ENCODE results near the gene KLHL15. TPM values are rescaled to one million over a fixed set of nuclear protein-coding genes. Genes with fewer than 3 reads are reported as not detected.

The KLHL15 gene
- total RNA-seq, 4 donors from 2014 or later: 12.4 to 19.4 (median 13.7) TPM

- intact Hi-C loops (cut with DNase I): no loop called here
- TF ChIP-seq CTCF (IDR thresholded peaks at IDR 0.05): no peak
- TF ChIP-seq POLR2A (IDR thresholded peaks at IDR 0.05): no peak
- H3K27me3 ChIP-seq: no peaks in the 10 kb centered on the region
- 93% methylated on average over 5 of the region's 5 CpGs for WGBS, 2 donors
- no peak overlapping the region for H3K4me3 ChIP-seq (replicated peaks in 1 of 3)
- no peaks in the 10 kb centered on the region for H3K9me3 ChIP-seq
- DNase-seq: no peak
- H3K36me3 ChIP-seq: no peaks in the 10 kb centered on the region
- no peaks in the 10 kb centered on the region for H3K4me1 ChIP-seq
- H3K27ac ChIP-seq: no peak overlapping the region
Observed at GRCh38 chrX:24030597-24030996, 3.6 kb upstream of the KLHL15 start.

- intact Hi-C loops (cut with DNase I): no loop called here
- WGBS, 2 donors: 96 to 98% methylated on average over 6 of the region's 6 CpGs
Observed at GRCh38 chrX:24027985-24028384, 999 bp upstream of the KLHL15 start.

GRCh38 chrX:24026432-24026831 lies 554 bp downstream of the KLHL15 start:
- H3K27me3 ChIP-seq: no peaks in the 10 kb centered on the region
- peak overlapping the region in 2 of 3 donors; percentile 42 to 55 for H3K4me3 ChIP-seq (replicated peaks in 1 of 3)
- intact Hi-C loops (cut with DNase I): no loop called here
- peak in 1 of 2 donors; percentile 7 for DNase-seq
- WGBS, 2 donors: 9 to 14% methylated on average over 13 of the region's 13 CpGs
- TF ChIP-seq POLR2A (IDR thresholded peaks at IDR 0.05) (no peak), CTCF (IDR thresholded peaks at IDR 0.05) (no peak)
- H3K9me3 ChIP-seq: no peaks in the 10 kb centered on the region
- H3K4me1 ChIP-seq: peaks cover 0 to 4% of the 10 kb centered on the region in 2 donors
- no peaks in the 10 kb centered on the region for H3K36me3 ChIP-seq
- peak overlapping the region; percentile 90 to 96 (median 92) for H3K27ac ChIP-seq

More at GRCh38 chrX:24027985-24028384, 999 bp upstream of the KLHL15 start:
- no peaks in the 10 kb centered on the region for H3K27me3 ChIP-seq
- DNase-seq: no peak
- no peak overlapping the region for H3K27ac ChIP-seq
- no peak overlapping the region for H3K4me3 ChIP-seq (replicated peaks in 1 of 3)
- no peaks in the 10 kb centered on the region for H3K9me3 ChIP-seq
- no peak for TF ChIP-seq POLR2A (IDR thresholded peaks at IDR 0.05)
- no peak for TF ChIP-seq CTCF (IDR thresholded peaks at IDR 0.05)
- H3K36me3 ChIP-seq: no peaks in the 10 kb centered on the region
- H3K4me1 ChIP-seq: peaks cover 0 to 2% of the 10 kb centered on the region in 2 donors

- H3K36me3 ChIP-seq: no peaks in the 10 kb centered on the region
- H3K4me3 ChIP-seq (replicated peaks in 1 of 3): peak overlapping the region; percentile 6 to 55 (median 42)
- peaks cover 0 to 4% of the 10 kb centered on the region in 2 donors for H3K4me1 ChIP-seq
- intact Hi-C loops (cut with DNase I): no loop called here
- TF ChIP-seq CTCF (IDR thresholded peaks at IDR 0.05) (no peak), POLR2A (IDR thresholded peaks at IDR 0.05) (peak in 1 of 2 donors; percentile 29)
- H3K27me3 ChIP-seq: no peaks in the 10 kb centered on the region
- no peaks in the 10 kb centered on the region for H3K9me3 ChIP-seq
- peak in 1 of 2 donors; percentile 21 for DNase-seq
- WGBS, 2 donors: 4 to 5% methylated on average over 12 to 14 of the region's 46 CpGs
- peak overlapping the region; percentile 90 to 96 (median 92) for H3K27ac ChIP-seq
Observed at GRCh38 chrX:24025741-24026403, 1.1 kb downstream of the KLHL15 start.
